GM21737 (cell line): ENCODE measurements around the gene RUNX2.

Experiments used
- ATAC-seq: cut with Tn5 transposase; IDR thresholded peaks from one replicate; pipeline ENCODE4 v1.9.1; 2021; ENCODE audit warnings: mild to moderate bottlenecking, moderate library complexity; ENCODE audit not compliant: unreplicated experiment

RUNX2 gene

DNA sequence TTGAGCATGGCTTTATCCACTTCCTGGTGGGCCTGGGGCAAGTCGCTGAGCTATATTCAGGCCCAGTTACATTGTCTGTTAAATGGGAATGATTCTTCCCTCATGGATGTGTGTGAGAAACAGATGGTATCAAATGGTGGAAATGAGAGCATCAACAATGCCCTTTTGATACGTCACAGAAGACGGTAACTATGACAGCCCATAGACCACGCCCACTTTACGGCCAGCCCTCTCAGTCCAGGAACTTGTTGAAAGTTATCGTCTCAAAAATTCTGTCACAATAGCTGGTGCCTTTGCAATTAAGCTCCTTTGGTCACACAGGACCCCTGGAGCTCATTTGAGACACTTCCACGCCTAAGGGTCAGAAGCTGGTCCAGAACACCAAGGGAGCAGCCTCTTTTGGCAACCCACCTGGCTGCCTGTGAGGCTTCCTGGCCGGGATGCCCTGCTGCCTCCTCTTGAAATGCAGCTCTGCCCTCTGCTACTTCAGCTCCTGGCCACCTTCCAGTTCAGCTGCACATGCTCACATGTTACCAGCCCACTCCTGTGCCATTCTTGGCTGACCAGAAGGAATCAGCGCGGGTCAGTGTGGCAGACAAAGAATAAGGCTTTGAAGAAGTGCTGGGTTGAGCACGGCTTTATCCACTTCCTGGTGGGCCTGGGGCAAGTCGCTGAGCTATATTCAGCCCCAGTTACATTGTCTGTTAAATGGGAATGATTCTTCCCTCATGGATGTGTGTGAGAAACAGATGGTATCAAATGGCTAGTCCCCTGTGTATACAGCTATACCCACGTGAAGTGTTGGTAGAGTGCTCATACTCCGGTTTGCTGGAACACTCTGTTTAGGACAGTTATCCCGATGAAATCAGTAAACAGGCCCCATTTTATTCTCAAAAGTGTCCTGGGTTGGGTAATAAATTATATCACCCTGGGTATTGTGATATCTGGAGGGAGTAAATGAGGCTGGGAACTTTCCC is 248.8 kb downstream of the RUNX2 start:
- no peak for ATAC-seq

DNA sequence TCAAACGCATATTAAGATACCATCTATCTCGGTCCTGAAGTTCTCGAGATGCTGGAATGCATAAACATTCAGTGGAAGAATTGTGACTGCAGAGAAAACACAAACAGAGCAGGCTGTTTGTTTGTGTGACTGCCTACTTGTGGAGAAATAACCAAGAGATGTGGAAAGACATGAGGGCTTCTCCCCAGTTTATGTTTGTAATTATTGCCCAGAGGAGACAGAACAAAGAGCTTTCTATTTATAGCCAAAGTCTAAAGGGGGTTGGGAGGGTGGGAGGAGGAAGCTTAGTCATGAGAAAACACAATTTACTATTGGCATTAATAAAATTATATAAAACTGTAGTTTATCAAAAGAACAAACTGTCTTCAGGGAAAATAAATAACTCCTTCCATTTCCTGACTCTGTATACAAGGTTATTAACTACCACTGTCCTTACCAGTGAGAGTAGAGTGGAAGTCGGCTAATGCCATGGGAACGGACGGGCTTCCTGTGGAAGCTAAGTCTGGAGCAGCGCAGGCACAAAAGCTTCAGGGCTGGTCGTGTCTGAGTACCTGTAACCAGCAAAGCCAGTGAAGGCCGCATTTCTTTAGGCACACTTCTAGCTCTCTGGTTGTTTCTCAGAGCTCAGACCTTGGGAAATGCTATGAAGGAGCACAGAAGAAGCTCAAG is 249.8 kb downstream of the RUNX2 start:
- no peak for ATAC-seq

DNA sequence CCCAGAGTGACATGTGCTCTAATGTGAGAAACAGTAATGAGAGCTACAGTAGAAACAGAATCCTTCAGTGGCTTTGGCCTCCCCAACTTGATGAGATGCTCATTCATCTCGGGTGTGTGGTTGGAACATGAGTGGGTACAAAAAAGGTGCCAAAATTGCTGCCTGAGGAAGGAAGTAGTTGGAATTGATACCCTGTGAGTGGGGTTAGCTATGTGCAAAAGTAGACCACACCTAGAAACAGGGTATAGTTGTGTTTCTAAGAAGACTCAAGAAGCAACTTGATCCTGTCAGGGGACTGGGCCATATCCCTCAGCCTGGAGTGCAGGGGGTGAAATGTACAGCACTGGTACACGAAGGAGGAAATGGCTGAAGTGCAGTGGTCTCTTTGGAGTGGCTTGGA is 256.0 kb downstream of the RUNX2 start:
- no peak for ATAC-seq

DNA sequence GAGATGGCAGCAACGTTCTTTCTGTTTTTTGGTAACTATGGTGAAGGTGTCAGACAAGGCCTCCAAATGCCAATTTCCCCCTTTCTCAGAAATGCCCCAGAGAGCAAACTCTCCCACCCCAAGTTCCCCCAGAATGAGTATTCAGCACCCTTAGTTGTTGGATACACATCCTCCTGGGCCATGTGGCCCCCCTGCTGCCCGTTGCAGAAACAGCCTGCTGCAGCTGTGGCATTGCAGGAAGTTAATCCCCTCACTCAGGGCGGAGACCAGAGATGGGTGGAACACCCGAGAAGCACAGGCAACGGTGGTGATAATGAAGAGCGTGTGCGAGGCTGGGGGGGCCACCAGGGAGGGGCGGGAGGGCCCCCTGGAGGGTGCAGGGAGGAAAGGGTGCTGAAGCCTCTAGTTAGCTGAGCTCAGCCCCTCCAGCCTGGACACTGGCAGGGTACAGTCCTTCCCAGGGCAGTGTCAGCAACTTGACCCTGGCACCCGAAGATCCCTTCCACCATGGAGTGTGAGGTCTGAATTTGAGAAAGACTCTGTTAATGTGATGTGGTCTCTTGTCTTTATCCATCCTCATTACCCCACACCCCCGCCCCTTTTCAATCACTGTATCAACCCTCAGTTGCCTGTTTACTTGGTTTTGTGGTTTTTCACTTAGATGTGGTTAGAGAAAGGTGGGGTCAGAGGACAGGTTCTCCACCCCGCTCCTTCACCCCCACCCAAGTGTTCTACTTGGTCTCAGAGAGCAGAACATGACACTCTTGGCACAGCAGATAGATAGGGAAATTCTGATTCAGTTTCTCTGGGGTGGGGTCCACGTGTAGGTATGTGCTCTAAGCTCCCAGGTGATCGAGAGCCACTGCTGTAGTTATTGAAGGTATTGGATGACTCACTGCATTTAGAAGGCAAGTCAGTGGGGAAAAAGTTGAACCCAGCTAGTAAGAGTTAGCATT is 258.4 kb downstream of the RUNX2 start:
- ATAC-seq, result no peak

DNA sequence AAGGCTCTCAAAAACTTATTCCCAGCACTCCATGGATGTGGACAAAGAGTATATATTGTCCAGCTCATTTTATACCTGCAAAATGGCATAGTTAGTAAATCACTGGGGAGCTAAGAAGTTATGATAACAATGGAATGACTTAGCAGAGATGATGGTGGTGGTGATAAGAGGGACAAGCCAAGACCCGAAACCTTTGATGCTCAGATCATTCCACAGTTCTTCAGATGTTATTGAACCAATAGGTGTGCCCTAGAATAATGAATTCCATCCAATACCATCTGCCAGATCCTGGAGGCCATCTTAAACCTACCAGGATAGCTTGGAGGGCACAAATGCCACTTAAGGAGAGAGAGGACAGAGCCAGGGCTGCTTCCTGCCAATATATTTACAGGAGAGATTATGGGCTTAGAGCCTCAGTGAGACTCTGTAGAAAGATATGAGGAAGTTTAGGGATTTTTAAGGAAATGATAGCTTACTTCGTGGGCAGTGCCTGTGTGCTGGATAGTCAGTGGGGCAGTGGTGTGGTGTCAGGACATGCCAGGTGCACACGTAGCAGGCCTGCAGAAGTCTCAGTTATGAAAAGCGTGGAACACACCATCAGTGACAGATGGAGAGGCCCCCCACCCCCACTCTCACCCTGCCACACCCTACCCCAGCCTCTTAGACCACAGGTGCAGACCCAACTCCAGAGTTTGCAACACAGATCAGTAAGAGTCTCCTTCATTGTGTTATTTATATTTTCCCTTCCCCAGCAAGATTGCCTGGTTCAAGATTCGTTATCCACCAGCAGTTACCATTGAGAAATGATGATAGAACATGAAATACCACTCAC is 259.3 kb downstream of the RUNX2 start:
- no peak for ATAC-seq

DNA sequence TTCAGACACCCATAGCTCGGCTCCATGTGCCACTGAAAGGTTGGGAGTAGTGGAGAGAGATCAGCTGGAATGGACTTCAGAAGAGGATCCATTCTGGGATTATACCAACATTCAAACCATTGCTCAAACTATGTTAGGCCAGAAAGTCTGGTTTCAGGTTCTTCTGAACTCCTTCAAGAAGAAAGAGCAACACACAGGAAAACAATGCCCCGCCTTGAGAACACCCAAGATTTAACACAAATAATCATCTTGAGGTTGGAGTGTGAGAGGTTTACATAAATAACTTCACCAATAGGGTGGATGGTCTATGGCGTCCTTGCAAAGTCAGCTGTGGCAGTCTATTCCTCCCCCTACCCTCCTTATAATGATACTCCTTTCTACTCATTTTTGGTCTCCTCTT is 261.2 kb downstream of the RUNX2 start:
- no peak for ATAC-seq

DNA sequence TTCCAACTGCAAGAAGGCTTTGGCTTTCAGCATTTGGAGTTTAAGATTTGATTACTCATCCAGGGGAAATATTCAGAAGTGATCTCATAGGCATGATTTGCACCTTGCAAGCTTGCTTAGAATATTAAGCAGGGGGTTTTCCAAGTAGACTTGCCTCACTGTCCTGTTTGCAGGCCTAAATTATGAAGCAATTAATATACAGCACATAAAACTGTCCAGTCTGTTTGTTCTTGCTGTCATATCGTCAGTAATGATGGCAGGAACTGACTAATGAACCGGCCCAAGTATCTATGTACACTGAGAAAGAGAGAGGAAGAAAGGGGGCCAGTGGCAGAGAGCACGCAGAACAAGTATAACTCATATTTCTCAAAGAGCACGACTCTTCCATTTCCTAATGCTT is 262.1 kb downstream of the RUNX2 start:
- no peak for ATAC-seq

DNA sequence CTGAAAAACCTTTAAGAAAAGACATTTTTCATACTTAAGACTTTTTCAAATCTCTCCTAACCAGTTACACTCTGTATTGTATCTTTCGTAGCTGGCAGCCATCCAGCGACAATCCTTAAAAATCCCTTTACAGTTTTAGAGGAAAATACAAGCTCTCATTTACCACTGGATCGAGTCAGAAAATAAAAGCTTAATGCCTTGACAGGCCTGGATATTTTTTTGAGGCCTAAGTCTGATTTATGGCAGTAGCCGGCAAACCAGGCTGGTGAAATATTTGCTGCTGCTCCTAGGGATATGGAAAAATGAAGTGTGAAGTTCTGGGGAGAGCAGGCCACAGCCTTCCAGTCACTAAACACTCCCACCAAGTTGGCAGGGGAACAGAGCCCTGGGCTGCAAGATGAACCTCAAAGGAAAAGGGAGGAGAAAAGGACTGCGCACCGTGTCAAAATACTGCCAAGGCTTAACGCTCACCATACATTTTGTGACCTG is 262.6 kb downstream of the RUNX2 start:
- ATAC-seq, result no peak

DNA sequence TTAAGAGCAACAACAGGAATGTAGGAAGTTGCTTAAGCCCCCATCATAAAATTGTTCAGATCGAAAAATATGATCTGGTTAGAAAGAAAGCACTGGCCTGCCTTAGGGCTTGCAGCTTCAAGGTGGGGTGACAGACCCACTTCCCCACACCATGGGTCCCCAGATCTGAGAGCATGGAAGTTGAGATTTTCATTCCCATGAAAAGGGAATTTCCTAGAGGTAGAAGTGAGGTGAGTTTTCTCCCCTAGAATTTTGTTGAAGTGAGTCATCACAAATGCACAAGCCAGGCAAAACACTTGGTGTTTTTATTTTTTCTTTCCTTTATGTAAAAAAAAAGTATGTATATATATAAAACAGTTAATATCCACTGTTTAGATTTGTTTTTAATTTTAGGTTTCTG is 263.2 kb downstream of the RUNX2 start:
- no peak for ATAC-seq

DNA sequence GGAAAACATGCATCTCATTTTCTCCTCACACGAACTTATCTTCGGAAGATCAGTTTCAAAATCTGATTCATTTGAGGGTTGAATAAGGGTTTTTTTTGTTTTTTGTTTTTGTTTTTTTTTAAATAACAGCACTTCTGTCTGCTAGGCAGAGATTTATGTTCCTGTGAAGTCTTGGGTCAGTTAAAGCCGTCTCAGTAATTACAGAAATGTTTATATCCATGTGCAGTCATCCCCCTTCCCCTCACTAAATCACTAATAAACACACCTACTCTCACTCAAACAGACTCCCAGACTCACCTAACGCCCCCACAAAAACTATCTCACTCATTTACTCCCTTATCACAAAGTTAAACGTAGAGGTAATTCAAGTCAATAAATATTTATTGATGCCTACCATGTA is 263.8 kb downstream of the RUNX2 start:
- no peak for ATAC-seq

DNA sequence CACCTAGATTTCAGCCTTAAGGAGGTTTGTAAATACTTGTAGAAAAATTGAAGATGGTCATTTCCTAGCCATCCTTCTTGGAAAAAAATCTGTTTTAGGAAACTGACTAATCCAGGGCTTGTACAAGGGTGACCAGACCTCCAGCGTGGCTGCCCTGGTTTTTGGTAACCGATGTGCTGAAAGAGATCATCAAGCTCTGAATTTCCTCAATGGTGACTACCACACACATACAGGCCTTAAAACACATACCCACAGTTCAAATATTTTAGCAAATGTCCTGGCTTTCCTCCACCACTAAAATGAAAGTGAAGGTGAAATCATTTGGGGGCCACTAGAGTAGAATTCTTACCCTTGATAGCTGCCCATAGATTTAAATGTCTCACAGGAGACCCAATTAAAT is 264.9 kb downstream of the RUNX2 start:
- ATAC-seq, result no peak

DNA sequence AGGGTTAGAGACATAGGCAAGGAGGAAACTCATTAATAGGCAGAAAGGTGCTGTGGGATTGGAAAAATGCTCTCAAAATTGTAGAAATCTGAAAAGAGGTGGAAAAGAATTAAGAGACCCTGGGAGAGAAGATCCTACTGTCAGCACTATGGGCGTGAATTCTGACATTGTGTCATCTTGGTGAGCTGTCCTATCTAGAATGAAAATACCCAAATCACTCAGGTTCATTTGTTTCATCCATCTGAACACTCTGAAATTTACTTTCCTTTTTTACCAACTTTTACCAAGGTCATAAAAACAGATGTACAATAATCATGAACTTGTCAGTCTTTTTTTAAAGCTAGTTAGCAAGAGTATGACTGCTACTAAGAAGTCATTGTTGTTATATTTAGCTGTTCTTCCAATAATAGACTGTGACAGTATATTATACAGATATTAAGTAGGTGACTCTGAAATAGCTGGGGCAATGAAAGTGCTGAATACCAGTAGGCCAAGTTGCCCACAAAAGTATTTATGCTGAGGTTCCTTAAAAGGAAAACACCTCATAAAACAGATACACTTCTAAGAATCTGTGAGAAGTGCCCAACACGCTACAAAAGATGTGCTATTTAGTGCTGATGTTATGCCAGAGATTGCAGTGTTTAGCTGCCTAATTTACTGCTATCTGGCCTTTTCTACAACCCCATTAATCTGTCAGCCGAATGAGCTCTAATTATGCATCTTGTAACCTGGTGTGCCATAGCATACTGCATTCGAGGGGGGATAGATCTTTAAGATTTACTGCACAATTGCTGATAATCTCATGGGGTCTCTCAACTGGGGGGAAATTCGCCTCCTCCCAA is 267.1 kb downstream of the RUNX2 start:
- no peak for ATAC-seq

DNA sequence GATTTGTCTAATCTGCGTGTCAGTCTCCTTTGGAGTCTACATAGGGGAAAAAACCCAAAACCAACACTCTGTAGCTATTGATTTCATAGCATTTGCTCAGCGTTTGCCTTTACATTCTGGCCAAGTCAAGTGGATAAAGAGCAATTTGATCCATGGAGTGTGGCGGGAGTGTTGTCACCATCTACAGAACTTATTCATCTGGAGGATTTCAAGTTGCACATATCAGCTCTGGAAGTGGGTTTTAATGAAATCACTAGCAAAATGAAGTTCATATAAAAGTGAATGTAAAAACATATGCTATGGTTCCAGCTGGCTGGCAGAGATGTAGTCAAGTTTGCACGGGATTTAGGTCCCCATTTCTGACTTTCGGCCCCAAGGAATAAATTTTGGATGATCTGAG is 269.3 kb downstream of the RUNX2 start:
- ATAC-seq, result no peak

DNA sequence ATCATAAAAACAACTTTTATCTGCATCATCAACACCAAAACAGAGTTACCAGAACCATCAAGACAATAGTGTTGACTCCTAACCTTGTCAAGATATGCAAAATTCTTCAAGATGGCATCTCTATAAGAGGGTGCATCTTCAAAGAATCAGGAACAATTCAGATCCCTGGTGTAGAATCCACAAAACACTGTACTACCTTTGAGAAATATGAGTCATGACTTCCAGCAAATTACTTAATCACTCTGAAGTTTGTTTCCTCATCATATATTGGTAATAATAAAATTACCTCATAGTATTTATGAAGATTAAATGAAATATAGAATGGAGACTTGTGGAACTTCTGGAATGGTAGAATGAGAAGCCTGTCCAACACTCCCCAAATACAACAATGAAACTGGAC is 270.9 kb downstream of the RUNX2 start:
- no peak for ATAC-seq

DNA sequence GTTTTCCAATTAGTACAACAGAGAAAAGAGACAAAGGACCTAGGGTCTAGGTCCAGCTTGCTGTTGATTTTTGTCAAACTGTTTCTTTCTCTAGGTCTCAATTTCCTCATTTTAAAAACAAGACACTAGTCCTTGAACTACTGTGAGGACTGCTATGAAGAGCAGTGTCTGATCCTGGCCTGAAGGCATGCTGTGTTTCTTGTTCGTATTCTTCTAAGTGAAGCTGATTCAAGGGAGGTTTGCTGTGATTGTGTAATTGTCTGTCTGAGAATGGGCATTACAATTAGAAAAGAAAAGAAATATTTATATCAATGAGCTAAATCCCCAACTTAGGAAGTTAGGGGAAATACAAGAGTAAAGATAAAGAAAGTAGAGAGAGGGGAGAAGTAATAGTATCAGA is 277.8 kb downstream of the RUNX2 start:
- ATAC-seq, result no peak

DNA sequence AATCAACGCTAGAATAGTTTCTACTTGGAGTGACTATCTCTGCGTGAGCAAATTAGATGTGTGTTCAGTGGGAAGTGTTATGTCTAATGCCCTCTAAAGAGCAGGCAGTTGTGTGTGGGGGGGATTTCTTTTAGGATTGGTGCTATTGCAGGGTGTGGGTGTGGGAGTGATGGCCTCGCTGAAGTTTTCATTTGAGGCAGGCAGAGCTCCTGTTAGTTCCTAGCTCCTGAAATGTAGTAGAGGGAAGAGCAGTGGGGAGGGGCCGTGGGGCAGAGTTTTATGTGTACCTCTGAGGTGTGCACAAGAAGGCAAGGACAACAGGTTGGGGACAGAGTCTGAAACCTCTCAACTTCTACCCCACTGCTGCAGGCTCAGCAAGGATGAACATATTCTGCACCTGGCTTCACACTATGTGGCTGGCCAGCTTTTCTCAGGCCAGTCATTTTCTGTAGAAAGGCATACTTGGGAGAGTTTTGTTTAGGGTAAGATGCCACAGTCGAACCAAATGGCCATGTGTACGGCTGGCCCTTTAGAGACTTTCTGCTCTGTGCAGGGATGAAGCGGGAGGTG is 278.8 kb downstream of the RUNX2 start:
- ATAC-seq, result no peak

DNA sequence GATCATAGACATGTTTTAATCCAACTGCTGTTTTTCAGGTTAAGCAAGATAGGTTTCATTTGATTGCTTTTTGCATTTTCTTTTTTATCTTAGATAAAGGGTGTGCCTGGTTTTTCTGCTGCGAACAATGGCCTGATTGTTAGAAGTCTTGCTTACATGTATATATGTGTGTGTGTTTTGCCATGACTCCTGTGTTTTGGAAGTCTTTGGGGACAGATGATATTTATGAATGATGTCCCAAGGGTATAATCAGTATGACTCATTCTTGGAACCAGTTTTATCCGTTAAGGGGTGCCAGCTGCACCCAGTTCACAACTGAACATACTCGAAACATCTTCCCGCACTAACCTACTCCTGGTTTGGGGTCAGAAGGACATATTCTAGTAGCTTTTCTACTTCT is 279.7 kb downstream of the RUNX2 start:
- no peak for ATAC-seq

DNA sequence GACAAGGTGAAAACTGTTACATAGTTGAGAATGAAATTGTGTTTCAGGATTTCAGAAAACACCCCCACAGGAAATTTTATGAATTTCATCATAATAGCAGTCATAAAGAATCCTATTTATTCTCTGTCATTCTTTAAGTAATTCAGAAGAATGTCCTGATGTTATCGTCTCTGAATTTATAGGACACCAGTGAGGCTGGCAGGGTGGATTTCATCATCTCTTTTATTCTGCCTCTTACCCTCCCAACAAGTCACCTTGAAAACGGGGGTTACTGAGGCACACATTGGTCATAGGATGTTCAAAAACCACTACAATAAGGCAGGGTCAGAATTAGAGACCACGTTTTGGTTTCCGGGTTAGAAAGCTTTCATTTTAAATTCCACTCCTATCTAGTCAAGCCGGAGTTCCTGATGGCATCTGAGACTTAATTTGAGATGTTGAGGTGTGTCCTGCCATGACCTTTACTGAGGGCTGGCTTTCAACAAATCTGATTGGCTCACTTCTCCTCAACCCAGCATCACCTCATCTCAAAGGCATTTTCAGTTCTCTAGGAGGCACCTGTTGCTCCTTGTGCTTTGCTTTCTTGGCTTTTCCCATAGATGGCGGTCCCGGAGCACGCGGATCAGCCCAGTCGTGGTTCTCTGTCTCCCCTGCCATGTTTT is 280.3 kb downstream of the RUNX2 start:
- no peak for ATAC-seq
